PFSK-1 (cell line): ENCODE measurements around the gene TAOK3. TPM values are rescaled to one million over a fixed set of nuclear protein-coding genes. Genes with fewer than 3 reads are reported as not detected.

Experiments
- FOXP2 ChIP-seq: optimal IDR thresholded peaks from 2 replicates; pipeline ENCODE3; 2011; ENCODE audit warnings: borderline replicate concordance, control low read depth, inconsistent platforms; ENCODE audit not compliant: insufficient read depth; ENCODE audit errors: extremely low read length, extremely low read depth
- POLR2AphosphoS5 ChIP-seq: IDR thresholded peaks from 2 replicates; pipeline ENCODE4 v1.6.1; 2012; ENCODE audit warnings: low read depth, mild to moderate bottlenecking, control low read depth, low read length, moderate library complexity
- REST ChIP-seq, 2 experiments: IDR thresholded peaks; 2 replicates each; pipeline versions ENCODE4 v1.6.1 to v1.8.0; 2011 to 2012; ENCODE audit warnings: low read depth in 2 of 2, low read length in 2 of 2, control low read depth in 1 of 2, inconsistent platforms in 1 of 2, mild to moderate bottlenecking in 1 of 2, moderate library complexity in 1 of 2; ENCODE audit not compliant: insufficient read depth in 1 of 2
- SIN3A ChIP-seq: IDR thresholded peaks from 2 replicates; pipeline ENCODE4 v1.6.1; 2012; ENCODE audit warnings: mild to moderate bottlenecking, low read length, moderate library complexity, borderline replicate concordance; ENCODE audit not compliant: insufficient read depth
- TAF1 ChIP-seq: IDR thresholded peaks from 2 replicates; pipeline ENCODE4 v1.6.1; 2012; ENCODE audit warnings: low read length, control low read depth, borderline replicate concordance; ENCODE audit not compliant: insufficient read depth
- polyA plus RNA-seq: library from polyadenylated mRNA; unstranded; fragments of >200 nt; gene quantifications from one replicate; pipeline ENCODE4 v1.2.1, GENCODE V29; 2012; ENCODE audit warnings: low read depth, missing spikeins; ENCODE audit not compliant: insufficient read length

TAOK3 gene
- polyA plus RNA-seq: 17.5 TPM

- peak; percentile 94 for TF ChIP-seq POLR2AphosphoS5
- no peak for TF ChIP-seq SIN3A
- TF ChIP-seq FOXP2: peak; percentile 52
- TF ChIP-seq TAF1: peak; percentile 79; the same call in 1 of the 2 replicates
- peak; percentile 77 to 83 for TF ChIP-seq REST (IDR thresholded peaks at IDR 0.05; ENCODE audit: insufficient read depth in 1 of 2, low read depth in 2 of 2, low read length in 2 of 2)
Observed at GRCh38 chr12:118372541-118373495, at the start of gene TAOK3. Gene TAOK3, minus strand, starts transcription at chr12:118372907. Its CDS starts 117,340 bp downstream, at chr12:118255567.

GRCh38 chr12:118420673-118421072, 48.0 kb upstream of the TAOK3 start:
- TF ChIP-seq FOXP2: no peak
- no peak for TF ChIP-seq REST (IDR thresholded peaks at IDR 0.05; ENCODE audit: insufficient read depth in 1 of 2, low read depth in 2 of 2, low read length in 2 of 2)
- TF ChIP-seq TAF1: no peak
- no peak for TF ChIP-seq POLR2AphosphoS5
- TF ChIP-seq SIN3A: no peak

GRCh38 chr12:118418385-118419057, 45.8 kb upstream of the TAOK3 start:
- TF ChIP-seq REST (IDR thresholded peaks at IDR 0.05; ENCODE audit: insufficient read depth in 1 of 2, low read depth in 2 of 2, low read length in 2 of 2) (no peak), SIN3A (no peak), TAF1 (no peak)

- TF ChIP-seq FOXP2 (no peak), SIN3A (no peak), TAF1 (no peak), POLR2AphosphoS5 (no peak), REST (IDR thresholded peaks at IDR 0.05; ENCODE audit: insufficient read depth in 1 of 2, low read depth in 2 of 2, low read length in 2 of 2) (no peak)
Observed at GRCh38 chr12:118417942-118418341, 45.2 kb upstream of the TAOK3 start.
